ENCODE measurements around the gene PATL1. TPM values are rescaled to one million over a fixed set of nuclear protein-coding genes. Genes with fewer than 3 reads are reported as not detected.

PATL1 gene
- total RNA-seq, 1 donor from 2014 or later, result 36.1 TPM

- H3K27ac Mint-ChIP-seq (ENCODE audit: unreplicated experiment), result peak overlapping the region; percentile 66
- TF ChIP-seq, protein P1, sequence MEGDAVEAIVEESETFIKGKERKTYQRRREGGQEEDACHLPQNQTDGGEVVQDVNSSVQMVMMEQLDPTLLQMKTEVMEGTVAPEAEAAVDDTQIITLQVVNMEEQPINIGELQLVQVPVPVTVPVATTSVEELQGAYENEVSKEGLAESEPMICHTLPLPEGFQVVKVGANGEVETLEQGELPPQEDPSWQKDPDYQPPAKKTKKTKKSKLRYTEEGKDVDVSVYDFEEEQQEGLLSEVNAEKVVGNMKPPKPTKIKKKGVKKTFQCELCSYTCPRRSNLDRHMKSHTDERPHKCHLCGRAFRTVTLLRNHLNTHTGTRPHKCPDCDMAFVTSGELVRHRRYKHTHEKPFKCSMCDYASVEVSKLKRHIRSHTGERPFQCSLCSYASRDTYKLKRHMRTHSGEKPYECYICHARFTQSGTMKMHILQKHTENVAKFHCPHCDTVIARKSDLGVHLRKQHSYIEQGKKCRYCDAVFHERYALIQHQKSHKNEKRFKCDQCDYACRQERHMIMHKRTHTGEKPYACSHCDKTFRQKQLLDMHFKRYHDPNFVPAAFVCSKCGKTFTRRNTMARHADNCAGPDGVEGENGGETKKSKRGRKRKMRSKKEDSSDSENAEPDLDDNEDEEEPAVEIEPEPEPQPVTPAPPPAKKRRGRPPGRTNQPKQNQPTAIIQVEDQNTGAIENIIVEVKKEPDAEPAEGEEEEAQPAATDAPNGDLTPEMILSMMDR (IDR thresholded peaks at IDR 0.05; ENCODE audit: unreplicated experiment), result no peak
- H3K27me3 Mint-ChIP-seq (ENCODE audit: unreplicated experiment), result peaks cover 7% of the 10 kb centered on the region
- no peak for DNase-seq (ENCODE audit: low spot score)
- H3K36me3 Mint-ChIP-seq (ENCODE audit: low read depth, unreplicated experiment), result peaks cover 31% of the 10 kb centered on the region
- H3K9me3 Mint-ChIP-seq (ENCODE audit: unreplicated experiment), result no peaks in the 10 kb centered on the region
- H3K4me1 Mint-ChIP-seq (ENCODE audit: unreplicated experiment), result peaks cover 22% of the 10 kb centered on the region
- H3K4me3 Mint-ChIP-seq (ENCODE audit: unreplicated experiment), result peak overlapping the region; percentile 96
Measured at GRCh38 chr11:59667812-59668187, 1.0 kb downstream of the PATL1 start.

DNA sequence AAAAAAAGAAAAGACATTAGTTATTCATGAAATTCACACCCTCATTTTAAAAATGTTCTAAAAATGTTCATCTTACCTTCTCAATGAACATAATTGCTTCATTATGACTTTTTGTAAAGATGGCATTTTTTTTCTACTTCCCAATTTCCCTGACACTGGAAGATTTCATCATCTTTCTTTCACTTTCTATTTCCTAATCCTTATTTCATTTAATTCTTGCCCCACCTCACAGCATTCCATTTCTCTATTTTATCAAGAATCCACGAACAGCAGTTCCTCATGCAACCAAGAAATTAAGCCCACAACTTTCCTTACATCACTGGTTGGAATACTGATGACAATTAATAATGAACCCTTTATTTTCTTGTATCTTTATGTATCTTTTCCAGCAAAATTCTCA is 1.9 kb downstream of the PATL1 start:
- Mint-ChIP-seq H3K9me3 (ENCODE audit: unreplicated experiment) (no peaks in the 10 kb centered on the region), H3K27ac (ENCODE audit: unreplicated experiment) (no peak overlapping the region), H3K4me3 (ENCODE audit: unreplicated experiment) (peak overlapping the region; percentile 1), H3K27me3 (ENCODE audit: unreplicated experiment) (peaks cover 7% of the 10 kb centered on the region), H3K4me1 (ENCODE audit: unreplicated experiment) (peaks cover 22% of the 10 kb centered on the region), H3K36me3 (ENCODE audit: low read depth, unreplicated experiment) (peaks cover 31% of the 10 kb centered on the region)
- TF ChIP-seq, protein P1 (IDR thresholded peaks at IDR 0.05; ENCODE audit: unreplicated experiment), result no peak
- no peak for DNase-seq (ENCODE audit: low spot score)

- no peaks in the 10 kb centered on the region for H3K27me3 Mint-ChIP-seq (ENCODE audit: unreplicated experiment)
- peak overlapping the region; percentile 79 for H3K27ac Mint-ChIP-seq (ENCODE audit: unreplicated experiment)
- H3K4me1 Mint-ChIP-seq (ENCODE audit: unreplicated experiment), result peaks cover 11% of the 10 kb centered on the region
Measured at GRCh38 chr11:59660621-59661020, 8.2 kb downstream of the PATL1 start.

DNA sequence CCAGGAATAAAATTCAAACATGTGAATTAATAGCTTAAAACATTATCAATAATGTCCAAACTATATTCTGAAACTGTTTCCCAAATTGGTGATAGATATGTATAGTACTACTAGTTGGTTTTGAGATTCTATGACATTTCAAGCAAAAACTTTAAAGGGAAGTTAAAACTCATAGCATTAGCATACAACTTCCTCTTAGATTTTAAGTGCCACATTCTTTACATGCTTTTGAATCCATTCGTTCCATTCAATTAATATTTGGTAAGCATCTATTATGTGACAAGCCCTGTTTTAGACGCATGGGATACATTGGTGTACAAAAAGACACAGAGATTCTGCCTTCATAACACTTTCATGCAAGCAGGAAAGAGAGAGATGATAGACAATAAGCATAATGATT is 8.9 kb downstream of the PATL1 start:
- Mint-ChIP-seq H3K27ac (ENCODE audit: unreplicated experiment) (peak overlapping the region; percentile 79), H3K27me3 (ENCODE audit: unreplicated experiment) (no peaks in the 10 kb centered on the region), H3K36me3 (ENCODE audit: low read depth, unreplicated experiment) (peaks cover 43% of the 10 kb centered on the region), H3K4me3 (ENCODE audit: unreplicated experiment) (no peak overlapping the region), H3K9me3 (ENCODE audit: unreplicated experiment) (no peaks in the 10 kb centered on the region), H3K4me1 (ENCODE audit: unreplicated experiment) (peaks cover 11% of the 10 kb centered on the region)
- DNase-seq (ENCODE audit: low spot score), result no peak
- TF ChIP-seq, protein P1 (IDR thresholded peaks at IDR 0.05; ENCODE audit: unreplicated experiment), result no peak

More at GRCh38 chr11:59660621-59661020, 8.2 kb downstream of the PATL1 start:
- no peaks in the 10 kb centered on the region for H3K9me3 Mint-ChIP-seq (ENCODE audit: unreplicated experiment)
- H3K36me3 Mint-ChIP-seq (ENCODE audit: low read depth, unreplicated experiment), result peaks cover 41% of the 10 kb centered on the region
- no peak for DNase-seq (ENCODE audit: low spot score)
- peak overlapping the region; percentile 0 for H3K4me3 Mint-ChIP-seq (ENCODE audit: unreplicated experiment)
- TF ChIP-seq, protein P1 (IDR thresholded peaks at IDR 0.05; ENCODE audit: unreplicated experiment), result no peak

DNA sequence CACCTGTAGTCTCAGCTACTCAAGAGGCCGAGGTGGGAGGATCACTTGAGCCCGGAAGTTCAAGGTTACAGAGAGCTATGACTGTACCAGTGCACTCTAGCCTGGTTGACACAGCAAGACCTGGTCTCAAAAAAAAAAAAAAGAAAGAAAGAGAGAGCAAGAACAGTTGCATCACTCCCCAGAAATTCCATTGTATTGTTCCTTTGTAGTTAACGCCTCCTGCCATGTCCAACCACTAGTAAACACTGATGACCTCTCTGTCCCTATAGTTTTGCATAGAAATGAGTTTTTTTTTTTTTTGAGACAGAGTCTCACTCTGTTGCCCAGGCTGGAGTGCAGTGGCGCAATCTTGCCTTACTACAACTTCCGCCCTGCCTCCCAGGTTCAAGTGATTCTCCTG is 10.8 kb downstream of the PATL1 start:
- Mint-ChIP-seq H3K36me3 (ENCODE audit: low read depth, unreplicated experiment) (peaks cover 45% of the 10 kb centered on the region), H3K9me3 (ENCODE audit: unreplicated experiment) (no peaks in the 10 kb centered on the region), H3K4me1 (ENCODE audit: unreplicated experiment) (peaks cover 11% of the 10 kb centered on the region), H3K27ac (ENCODE audit: unreplicated experiment) (no peak overlapping the region), H3K4me3 (ENCODE audit: unreplicated experiment) (no peak overlapping the region), H3K27me3 (ENCODE audit: unreplicated experiment) (peaks cover 1% of the 10 kb centered on the region)
- no peak for DNase-seq (ENCODE audit: low spot score)
- TF ChIP-seq, protein P1 (IDR thresholded peaks at IDR 0.05; ENCODE audit: unreplicated experiment), result no peak
